Stimulated activated naive CD8-positive, alpha-beta T cell treated with anti-CD3 and anti-CD28 coated beads, Interleukin-15, Interleukin-2, amounts not matched to agents 100 U/mL and 50 U/mL, for 24 hours (primary cell): ENCODE measurements around the gene MRE11.
"Not testable (repeated sequence)": the region's sequence is repeated elsewhere in the genome, so short reads cannot be mapped to it uniquely, and the experiment has no call there.

ENCODE experiments used
- ATAC-seq: fragments of 150-1000 bp; cut with Tn5 transposase; one replicate; pipeline ENCODE4 v1.10.0; 2021
- DNase-seq: peaks from one replicate; pipeline ENCODE4 v3.0.0; 2021

MRE11 gene

GRCh38 chr11:94423507-94423906, 70.1 kb downstream of the MRE11 start:
- ATAC-seq, result no peak
- DNase-seq, result no peak

GRCh38 chr11:94418123-94418765, 75.4 kb downstream of the MRE11 start:
- no peak for DNase-seq
- no peak for ATAC-seq

- ATAC-seq (no peak), DNase-seq (no peak)
These were observed 76.2 kb downstream of the MRE11 start for GRCh38 chr11:94417386-94417987.

- DNase-seq, result no peak
- no peak for ATAC-seq
These were observed 88.4 kb downstream of the MRE11 start for GRCh38 chr11:94405062-94405833.

GRCh38 chr11:94402355-94402754, 91.3 kb downstream of the MRE11 start:
- no peak for ATAC-seq
- DNase-seq, result no peak

GRCh38 chr11:94401773-94402265, 91.8 kb downstream of the MRE11 start:
- ATAC-seq (no peak), DNase-seq (no peak)

- ATAC-seq (peak; percentile 12), DNase-seq (no peak)
These were observed 92.5 kb downstream of the MRE11 start, which contains the start of gene GPR83 for GRCh38 chr11:94400839-94401772. GPR83 (minus strand) TSS chr11:94401419; CDS start chr11:94401247, 172 bp downstream.

GRCh38 chr11:94400457-94400838, 93.2 kb downstream of the MRE11 start:
- ATAC-seq (no peak), DNase-seq (no peak)

- DNase-seq (no peak), ATAC-seq (no peak)
These were observed 93.6 kb downstream of the MRE11 start for GRCh38 chr11:94400050-94400449.

- no peak for ATAC-seq
These were observed 95.5 kb downstream of the MRE11 start for GRCh38 chr11:94398101-94398500.

GRCh38 chr11:94396282-94396681, 97.4 kb downstream of the MRE11 start:
- ATAC-seq (no peak), DNase-seq (no peak)

More at GRCh38 chr11:94398101-94398500, 95.5 kb downstream of the MRE11 start:
- DNase-seq, result no peak

GRCh38 chr11:94391937-94392336, 101.7 kb downstream of the MRE11 start:
- not testable (repeated sequence) for ATAC-seq

GRCh38 chr11:94379613-94380012, 114.0 kb downstream of the MRE11 start:
- ATAC-seq, result no peak
- no peak for DNase-seq

More at GRCh38 chr11:94391937-94392336, 101.7 kb downstream of the MRE11 start:
- not testable (repeated sequence) for DNase-seq

- no peak for ATAC-seq
- no peak for DNase-seq
These were observed 116.8 kb downstream of the MRE11 start for GRCh38 chr11:94376841-94377240.

GRCh38 chr11:94370576-94370975, 123.1 kb downstream of the MRE11 start:
- not testable (repeated sequence) for DNase-seq, ATAC-seq
